Transverse colon (tissue), 3 donors: ENCODE measurements around the gene PHACTR3.

Experiments used
- CTCF ChIP-seq, 5 experiments: fragments of 200-600 bp in 3 of 5; fragments of 450-650 bp in 2 of 5; sonication (generic) in 3 of 5; IDR thresholded peaks; 1 replicate in 2 of 5; 2 replicates in 3 of 5; pipeline ENCODE4 v1.5.1; 2016 to 2017; ENCODE audit warnings: antibody characterized with exemption in 5 of 5, inconsistent platforms in 3 of 5, mild to moderate bottlenecking in 2 of 5, moderate library complexity in 1 of 5
- POLR2A ChIP-seq: fragments of 450-650 bp; IDR thresholded peaks from one replicate; pipeline ENCODE4 v1.6.1; 2016; ENCODE audit warnings: antibody characterized with exemption, mild to moderate bottlenecking, moderate library complexity

GRCh38 chr20:59618131-59618530 lies 13.8 kb downstream of the PHACTR3 start:
- TF ChIP-seq CTCF (IDR thresholded peaks at IDR 0.05), result no peak
- TF ChIP-seq POLR2A, result no peak
